ENCODE data around the gene WBP4.
A peak's percentile ranks its signal among the peaks of the same experiment; 100 is the strongest.
"Not testable (repeated sequence)": the region's sequence is repeated elsewhere in the genome, so short reads cannot be mapped to it uniquely, and the experiment has no call there.

The WBP4 gene

GRCh38 chr13:41085961-41086585 lies 24.8 kb downstream of the WBP4 start:
- no peak for DNase-seq
- no peak overlapping the region for H3K4me3 Mint-ChIP-seq
- peaks cover 2% of the 10 kb centered on the region for H3K9me3 Mint-ChIP-seq
- no peak overlapping the region for H3K27ac Mint-ChIP-seq
- peaks cover 44% of the 10 kb centered on the region for H3K36me3 Mint-ChIP-seq (ENCODE audit: low read depth)
- peaks cover 2% of the 10 kb centered on the region for H3K4me1 Mint-ChIP-seq (ENCODE audit: low read depth)
- no peaks in the 10 kb centered on the region for H3K27me3 Mint-ChIP-seq

GRCh38 chr13:41095681-41096080 lies 34.4 kb downstream of the WBP4 start:
- not testable (repeated sequence) for DNase-seq; H3K4me3 Mint-ChIP-seq; H3K4me1 Mint-ChIP-seq (ENCODE audit: low read depth); H3K27ac Mint-ChIP-seq; H3K27me3 Mint-ChIP-seq; H3K36me3 Mint-ChIP-seq (ENCODE audit: low read depth); H3K9me3 Mint-ChIP-seq

GRCh38 chr13:41098761-41099160 lies 37.5 kb downstream of the WBP4 start:
- Mint-ChIP-seq H3K4me1 (ENCODE audit: low read depth) (no peaks in the 10 kb centered on the region), H3K4me3 (no peak overlapping the region), H3K27ac (no peak overlapping the region), H3K36me3 (ENCODE audit: low read depth) (no peaks in the 10 kb centered on the region), H3K27me3 (no peaks in the 10 kb centered on the region), H3K9me3 (peaks cover 2% of the 10 kb centered on the region)
- no peak for DNase-seq

GRCh38 chr13:41099986-41100385 lies 38.7 kb downstream of the WBP4 start:
- no peak for DNase-seq
- H3K27ac Mint-ChIP-seq = no peak overlapping the region
- H3K4me1 Mint-ChIP-seq (ENCODE audit: low read depth) = no peaks in the 10 kb centered on the region
- no peaks in the 10 kb centered on the region for H3K36me3 Mint-ChIP-seq (ENCODE audit: low read depth)
- no peak overlapping the region for H3K4me3 Mint-ChIP-seq
- H3K9me3 Mint-ChIP-seq = peaks cover 2% of the 10 kb centered on the region
- no peaks in the 10 kb centered on the region for H3K27me3 Mint-ChIP-seq

- H3K27ac Mint-ChIP-seq = no peak overlapping the region
Measured at GRCh38 chr13:41107104-41107571, 45.8 kb downstream of the WBP4 start.

GRCh38 chr13:41107584-41108014 lies 46.3 kb downstream of the WBP4 start:
- H3K27me3 Mint-ChIP-seq = no peaks in the 10 kb centered on the region
- no peaks in the 10 kb centered on the region for H3K9me3 Mint-ChIP-seq
- no peak overlapping the region for H3K4me3 Mint-ChIP-seq
- no peak overlapping the region for H3K27ac Mint-ChIP-seq
- no peaks in the 10 kb centered on the region for H3K4me1 Mint-ChIP-seq (ENCODE audit: low read depth)
- no peaks in the 10 kb centered on the region for H3K36me3 Mint-ChIP-seq (ENCODE audit: low read depth)
- DNase-seq = no peak

More at GRCh38 chr13:41107104-41107571, 45.8 kb downstream of the WBP4 start:
- no peak overlapping the region for H3K4me3 Mint-ChIP-seq
- H3K36me3 Mint-ChIP-seq (ENCODE audit: low read depth) = no peaks in the 10 kb centered on the region
- no peaks in the 10 kb centered on the region for H3K27me3 Mint-ChIP-seq
- H3K9me3 Mint-ChIP-seq = no peaks in the 10 kb centered on the region
- no peak for DNase-seq
- no peaks in the 10 kb centered on the region for H3K4me1 Mint-ChIP-seq (ENCODE audit: low read depth)

GRCh38 chr13:41111454-41111853 lies 50.1 kb downstream of the WBP4 start:
- no peaks in the 10 kb centered on the region for H3K27me3 Mint-ChIP-seq
- H3K4me3 Mint-ChIP-seq = no peak overlapping the region
- no peaks in the 10 kb centered on the region for H3K36me3 Mint-ChIP-seq (ENCODE audit: low read depth)
- H3K27ac Mint-ChIP-seq = no peak overlapping the region
- no peaks in the 10 kb centered on the region for H3K4me1 Mint-ChIP-seq (ENCODE audit: low read depth)
- no peak for DNase-seq
- no peaks in the 10 kb centered on the region for H3K9me3 Mint-ChIP-seq

GRCh38 chr13:41117869-41118268 lies 56.6 kb downstream of the WBP4 start:
- Mint-ChIP-seq H3K9me3 (no peaks in the 10 kb centered on the region), H3K27me3 (no peaks in the 10 kb centered on the region), H3K4me1 (ENCODE audit: low read depth) (peaks cover 3% of the 10 kb centered on the region), H3K4me3 (no peak overlapping the region), H3K36me3 (ENCODE audit: low read depth) (no peaks in the 10 kb centered on the region), H3K27ac (no peak overlapping the region)
- no peak for DNase-seq

- Mint-ChIP-seq H3K4me3 (no peak overlapping the region), H3K27ac (no peak overlapping the region), H3K4me1 (ENCODE audit: low read depth) (peaks cover 9% of the 10 kb centered on the region), H3K36me3 (ENCODE audit: low read depth) (peaks cover 22% of the 10 kb centered on the region), H3K9me3 (no peaks in the 10 kb centered on the region), H3K27me3 (no peaks in the 10 kb centered on the region)
- DNase-seq = no peak
Measured at GRCh38 chr13:41122838-41123237, 61.5 kb downstream of the WBP4 start.

GRCh38 chr13:41127701-41128100 lies 66.4 kb downstream of the WBP4 start:
- Mint-ChIP-seq H3K9me3 (no peaks in the 10 kb centered on the region), H3K36me3 (ENCODE audit: low read depth) (peaks cover 57% of the 10 kb centered on the region), H3K27ac (no peak overlapping the region), H3K4me3 (no peak overlapping the region), H3K27me3 (no peaks in the 10 kb centered on the region), H3K4me1 (ENCODE audit: low read depth) (peaks cover 44% of the 10 kb centered on the region)
- DNase-seq = no peak

- Mint-ChIP-seq H3K36me3 (ENCODE audit: low read depth) (peaks cover 59% of the 10 kb centered on the region), H3K27ac (peak overlapping the region; percentile 19), H3K4me1 (ENCODE audit: low read depth) (peaks cover 49% of the 10 kb centered on the region)
Measured at GRCh38 chr13:41130356-41130755, 69.0 kb downstream of the WBP4 start.

GRCh38 chr13:41131189-41131588 lies 69.9 kb downstream of the WBP4 start:
- not testable (repeated sequence) for DNase-seq, H3K9me3 Mint-ChIP-seq, H3K27me3 Mint-ChIP-seq
- peak overlapping the region; percentile 93 for H3K4me3 Mint-ChIP-seq
- H3K36me3 Mint-ChIP-seq (ENCODE audit: low read depth) = peaks cover 52% of the 10 kb centered on the region
- H3K27ac Mint-ChIP-seq = peak overlapping the region; percentile 19
- H3K4me1 Mint-ChIP-seq (ENCODE audit: low read depth) = peaks cover 49% of the 10 kb centered on the region

More at GRCh38 chr13:41130356-41130755, 69.0 kb downstream of the WBP4 start:
- DNase-seq = no peak
- H3K27me3 Mint-ChIP-seq = no peaks in the 10 kb centered on the region
- H3K9me3 Mint-ChIP-seq = no peaks in the 10 kb centered on the region
- peak overlapping the region; percentile 93 for H3K4me3 Mint-ChIP-seq

GRCh38 chr13:41131660-41132511 lies 70.6 kb downstream of the WBP4 start:
- Mint-ChIP-seq H3K4me1 (ENCODE audit: low read depth) (peaks cover 49% of the 10 kb centered on the region), H3K4me3 (peak overlapping the region; percentile 93), H3K36me3 (ENCODE audit: low read depth) (peaks cover 46% of the 10 kb centered on the region), H3K27ac (peak overlapping the region; percentile 96)
- not testable (repeated sequence) for H3K27me3 Mint-ChIP-seq, H3K9me3 Mint-ChIP-seq
- DNase-seq = peak; percentile 34

GRCh38 chr13:41132512-41133152 lies 71.3 kb downstream of the WBP4 start, which contains the start of gene KBTBD6:
Gene KBTBD6 (minus strand): TSS chr13:41132802. CDS start chr13:41132511, 291 bp downstream.
- H3K27ac Mint-ChIP-seq = peak within 1 kb of the TSS; percentile 96
- peaks cover 55% of the 10 kb centered on the region for H3K4me1 Mint-ChIP-seq (ENCODE audit: low read depth)
- no peaks in the 10 kb centered on the region for H3K9me3 Mint-ChIP-seq
- no peaks in the 10 kb centered on the region for H3K27me3 Mint-ChIP-seq
- peaks cover 42% of the 10 kb centered on the region for H3K36me3 Mint-ChIP-seq (ENCODE audit: low read depth)
- peak within 1 kb of the TSS; percentile 93 for H3K4me3 Mint-ChIP-seq
- peak; percentile 95 for DNase-seq

Data from activated T-cell treated with anti-CD3 and anti-CD28 coated beads, Interleukin-2, amount 50 U/mL, for 24 hours (primary cell).